ENCODE data around the gene AP3M1.
"Not testable (repeated sequence)": the region's sequence is repeated elsewhere in the genome, so short reads cannot be mapped to it uniquely, and the experiment has no call there.

Gene AP3M1

DNA sequence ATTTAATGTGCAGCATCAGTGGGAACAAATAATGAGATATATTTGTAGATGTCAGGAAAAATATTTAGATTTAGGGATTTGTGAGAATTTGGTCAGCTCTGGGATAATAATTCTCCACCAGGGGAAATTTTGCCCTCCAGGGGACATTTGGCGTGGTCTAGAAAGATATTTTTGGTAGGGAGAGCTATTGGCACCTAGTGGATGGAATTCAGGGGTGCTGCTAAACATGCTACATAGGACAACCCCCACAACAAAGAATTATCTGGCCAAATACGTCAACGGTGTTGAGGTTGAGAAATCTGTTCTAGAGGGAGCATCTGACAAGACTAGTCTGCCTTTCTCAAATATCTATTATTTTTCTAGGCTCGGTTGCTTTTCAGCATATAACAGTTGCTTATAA lies 2.5 kb upstream of the AP3M1 start:
- Histone ChIP-seq H3K27ac (ENCODE audit: low read length) (no peak overlapping the region), H2AFZ (ENCODE audit: low read length) (no peak overlapping the region), H3K9ac (ENCODE audit: low read length) (no peak overlapping the region), H4K20me1 (ENCODE audit: insufficient read depth, low read length) (no peaks in the 10 kb centered on the region), H3K9me3 (replicated peaks; ENCODE audit: insufficient read depth, low read length) (no peaks in the 10 kb centered on the region), H3F3A (ENCODE audit: insufficient read depth, low read length) (peaks cover 24% of the 10 kb centered on the region), H3K36me3 (replicated peaks; ENCODE audit: insufficient read depth, low read length) (no peaks in the 10 kb centered on the region), H3K4me2 (ENCODE audit: low read depth, low read length) (peak overlapping the region; percentile 87), H3K4me3 (ENCODE audit: low read length) (no peak overlapping the region), H3K4me1 (ENCODE audit: low read length) (peaks cover 27% of the 10 kb centered on the region), H3K79me2 (ENCODE audit: low read length) (peaks cover 90% of the 10 kb centered on the region), H3K27me3 (replicated peaks; ENCODE audit: insufficient read depth, low read length) (no peaks in the 10 kb centered on the region), H3K9me2 (replicated peaks; ENCODE audit: insufficient read depth, low read length) (no peaks in the 10 kb centered on the region)
- TF ChIP-seq, protein P1, sequence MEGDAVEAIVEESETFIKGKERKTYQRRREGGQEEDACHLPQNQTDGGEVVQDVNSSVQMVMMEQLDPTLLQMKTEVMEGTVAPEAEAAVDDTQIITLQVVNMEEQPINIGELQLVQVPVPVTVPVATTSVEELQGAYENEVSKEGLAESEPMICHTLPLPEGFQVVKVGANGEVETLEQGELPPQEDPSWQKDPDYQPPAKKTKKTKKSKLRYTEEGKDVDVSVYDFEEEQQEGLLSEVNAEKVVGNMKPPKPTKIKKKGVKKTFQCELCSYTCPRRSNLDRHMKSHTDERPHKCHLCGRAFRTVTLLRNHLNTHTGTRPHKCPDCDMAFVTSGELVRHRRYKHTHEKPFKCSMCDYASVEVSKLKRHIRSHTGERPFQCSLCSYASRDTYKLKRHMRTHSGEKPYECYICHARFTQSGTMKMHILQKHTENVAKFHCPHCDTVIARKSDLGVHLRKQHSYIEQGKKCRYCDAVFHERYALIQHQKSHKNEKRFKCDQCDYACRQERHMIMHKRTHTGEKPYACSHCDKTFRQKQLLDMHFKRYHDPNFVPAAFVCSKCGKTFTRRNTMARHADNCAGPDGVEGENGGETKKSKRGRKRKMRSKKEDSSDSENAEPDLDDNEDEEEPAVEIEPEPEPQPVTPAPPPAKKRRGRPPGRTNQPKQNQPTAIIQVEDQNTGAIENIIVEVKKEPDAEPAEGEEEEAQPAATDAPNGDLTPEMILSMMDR (IDR thresholded peaks at IDR 0.05; ENCODE audit: low read length) = peak; percentile 23; the same call in 1 of the 2 replicates
- TF ChIP-seq EZH2phosphoT487 (IDR thresholded peaks at IDR 0.05; ENCODE audit: low read length) = no peak
- DNase-seq = no peak

DNA sequence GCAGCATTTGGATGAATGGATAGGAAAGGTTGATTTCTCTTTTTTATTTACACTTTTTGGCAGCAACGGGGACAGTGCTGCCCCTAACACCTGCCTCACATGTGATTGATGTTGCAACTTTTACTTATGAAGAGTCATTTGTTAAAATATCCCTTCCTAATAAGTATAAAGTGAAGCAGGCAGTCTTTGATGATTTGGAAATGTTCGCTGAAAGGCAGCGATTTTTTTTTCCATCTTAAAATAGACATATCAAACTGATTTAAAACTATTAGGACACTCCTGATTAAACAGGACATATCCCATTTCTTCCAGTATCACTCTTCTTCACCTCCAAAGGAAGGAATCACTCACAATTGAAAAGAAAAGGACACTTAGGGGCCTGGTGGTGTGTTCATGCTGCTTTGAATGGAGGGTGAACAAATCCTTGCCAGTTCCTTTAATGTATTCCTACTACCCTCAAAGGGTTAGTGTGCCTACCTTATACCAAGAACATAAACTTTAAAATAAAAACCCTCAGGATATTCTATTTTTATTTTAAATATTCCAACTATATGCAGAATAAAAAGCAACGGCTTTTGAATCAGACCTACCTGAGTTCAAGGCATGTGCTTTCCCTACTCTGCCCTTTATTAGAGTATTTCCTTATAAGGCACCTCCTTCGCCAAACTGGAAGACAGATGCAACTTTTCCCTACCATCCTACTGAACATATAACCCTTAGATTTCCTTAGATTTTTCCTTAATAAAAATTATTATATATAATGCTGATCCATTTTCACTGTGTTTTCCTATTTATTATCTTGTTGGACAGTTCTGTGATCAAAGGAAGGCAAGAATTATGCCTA lies 1.5 kb upstream of the AP3M1 start:
- TF ChIP-seq EZH2 (optimal IDR thresholded peaks at IDR 0.05; ENCODE audit: low read depth, low read length) (no peak), EZH2phosphoT487 (IDR thresholded peaks at IDR 0.05; ENCODE audit: low read length) (no peak)
- TF ChIP-seq, protein P1 (IDR thresholded peaks at IDR 0.05; ENCODE audit: low read length) = no peak
- H2AFZ ChIP-seq (ENCODE audit: low read length) = peak overlapping the region; percentile 48

DNA sequence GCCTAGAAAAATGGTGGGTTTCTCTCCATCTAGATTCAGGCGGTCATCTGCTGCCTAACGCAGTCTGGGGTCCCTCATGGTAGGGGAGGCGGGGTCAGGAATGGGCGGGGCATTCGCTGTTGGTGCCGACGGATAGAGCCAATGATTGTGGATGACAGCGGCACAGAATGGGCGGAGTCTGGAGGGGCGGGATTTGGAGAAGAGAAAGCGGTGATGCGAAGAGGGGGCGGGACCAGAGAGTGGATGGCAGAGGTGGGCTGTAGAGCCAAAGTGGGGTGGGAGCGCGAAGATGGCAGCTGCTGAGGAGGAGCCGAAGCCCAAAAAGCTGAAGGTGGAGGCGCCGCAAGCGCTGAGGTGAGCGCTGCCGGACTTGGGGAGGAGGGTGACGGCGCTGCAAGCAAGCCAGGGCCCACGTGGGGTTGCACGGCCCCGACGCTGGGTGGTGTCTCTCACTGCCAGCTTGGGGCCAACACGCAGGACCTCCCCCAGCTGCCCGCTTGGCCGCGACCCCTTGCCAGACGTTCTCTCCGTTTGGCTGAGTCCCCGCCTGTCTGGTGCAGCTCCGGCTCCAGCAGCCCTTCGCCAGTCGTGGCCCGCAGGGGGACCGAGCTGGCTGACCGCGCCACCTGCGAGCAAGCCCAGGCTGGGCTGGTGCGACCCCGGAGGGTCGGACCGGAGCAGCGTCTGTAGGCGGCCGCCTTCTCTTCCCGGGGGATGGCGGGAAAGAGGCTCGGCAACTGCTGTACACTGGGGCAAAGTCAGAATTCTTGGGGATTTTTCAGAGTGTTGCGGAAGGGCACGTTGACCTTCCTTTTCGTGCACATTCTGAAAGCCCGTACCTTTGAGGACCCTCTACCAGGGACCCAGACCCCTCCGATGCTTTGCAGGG lies 606 bp upstream of the AP3M1 start, which contains the start of gene ADK:
ADK (plus strand) TSS at position 232 of the 889 bp plus-strand sequence; CDS start at position 290, 58 bp downstream.
- Histone ChIP-seq H3F3A (ENCODE audit: insufficient read depth, low read length) (peaks cover 15% of the 10 kb centered on the region), H3K27ac (ENCODE audit: low read length) (peak within 1 kb of the TSS; percentile 86), H3K4me2 (ENCODE audit: low read depth, low read length) (peak within 1 kb of the TSS; percentile 87), H3K27me3 (replicated peaks; ENCODE audit: insufficient read depth, low read length) (no peaks in the 10 kb centered on the region), H2AFZ (ENCODE audit: low read length) (peak within 1 kb of the TSS; percentile 48), H3K9ac (ENCODE audit: low read length) (peak within 1 kb of the TSS; percentile 92), H3K9me3 (replicated peaks; ENCODE audit: insufficient read depth, low read length) (no peaks in the 10 kb centered on the region), H4K20me1 (ENCODE audit: insufficient read depth, low read length) (no peaks in the 10 kb centered on the region), H3K4me1 (ENCODE audit: low read length) (peaks cover 16% of the 10 kb centered on the region), H3K9me2 (replicated peaks; ENCODE audit: insufficient read depth, low read length) (no peaks in the 10 kb centered on the region), H3K36me3 (replicated peaks; ENCODE audit: insufficient read depth, low read length) (no peaks in the 10 kb centered on the region), H3K4me3 (ENCODE audit: low read length) (peak within 1 kb of the TSS; percentile 75), H3K79me2 (ENCODE audit: low read length) (peaks cover 93% of the 10 kb centered on the region)
- DNase-seq = peak; percentile 99
- TF ChIP-seq, protein P1 (IDR thresholded peaks at IDR 0.05; ENCODE audit: low read length) = peak; percentile 48; the same call in 1 of the 2 replicates
- TF ChIP-seq EZH2 (optimal IDR thresholded peaks at IDR 0.05; ENCODE audit: low read depth, low read length) (no peak), EZH2phosphoT487 (IDR thresholded peaks at IDR 0.05; ENCODE audit: low read length) (no peak)

More for the DNA sequence above, 1.5 kb upstream of the AP3M1 start:
- H4K20me1 ChIP-seq (ENCODE audit: insufficient read depth, low read length) = no peaks in the 10 kb centered on the region
- no peaks in the 10 kb centered on the region for H3K36me3 ChIP-seq (replicated peaks; ENCODE audit: insufficient read depth, low read length)
- peak overlapping the region; percentile 92 for H3K9ac ChIP-seq (ENCODE audit: low read length)
- DNase-seq = no peak
- peak overlapping the region; percentile 87 for H3K4me2 ChIP-seq (ENCODE audit: low read depth, low read length)
- H3K9me2 ChIP-seq (replicated peaks; ENCODE audit: insufficient read depth, low read length) = no peaks in the 10 kb centered on the region
- no peaks in the 10 kb centered on the region for H3K27me3 ChIP-seq (replicated peaks; ENCODE audit: insufficient read depth, low read length)
- H3K4me1 ChIP-seq (ENCODE audit: low read length) = peaks cover 23% of the 10 kb centered on the region
- H3K4me3 ChIP-seq (ENCODE audit: low read length) = peak overlapping the region; percentile 75
- H3K27ac ChIP-seq (ENCODE audit: low read length) = peak overlapping the region; percentile 86; the same call in 1 of the 2 replicates
- no peaks in the 10 kb centered on the region for H3K9me3 ChIP-seq (replicated peaks; ENCODE audit: insufficient read depth, low read length)
- peaks cover 23% of the 10 kb centered on the region for H3F3A ChIP-seq (ENCODE audit: insufficient read depth, low read length)
- H3K79me2 ChIP-seq (ENCODE audit: low read length) = peaks cover 91% of the 10 kb centered on the region

DNA sequence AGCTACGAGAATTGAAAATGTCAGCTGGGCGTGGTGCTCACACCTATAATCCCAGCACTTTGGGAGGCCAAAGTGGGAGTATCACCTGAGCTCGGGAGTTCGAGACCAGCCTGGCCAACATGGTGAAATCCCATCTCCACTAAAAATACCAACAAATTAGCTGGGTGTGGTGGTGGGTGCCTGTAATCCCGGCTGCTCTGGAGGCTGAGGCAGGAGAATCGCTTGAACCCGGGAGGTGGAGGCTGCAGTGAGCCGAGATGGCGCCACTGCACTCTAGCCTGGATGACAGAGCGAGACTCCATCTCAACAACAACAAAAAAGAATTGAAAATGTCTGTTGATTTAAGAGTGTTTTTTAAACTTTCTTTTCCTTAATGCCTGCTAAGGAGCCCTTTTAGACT lies 3.6 kb downstream of the AP3M1 start:
- not testable (repeated sequence) for H4K20me1 ChIP-seq (ENCODE audit: insufficient read depth, low read length); H2AFZ ChIP-seq (ENCODE audit: low read length); H3K27me3 ChIP-seq (replicated peaks; ENCODE audit: insufficient read depth, low read length)

More for the DNA sequence above, 3.6 kb downstream of the AP3M1 start:
- not testable (repeated sequence) for H3K4me1 ChIP-seq (ENCODE audit: low read length); H3K9ac ChIP-seq (ENCODE audit: low read length); H3K4me3 ChIP-seq (ENCODE audit: low read length); H3K9me2 ChIP-seq (replicated peaks; ENCODE audit: insufficient read depth, low read length); H3K9me3 ChIP-seq (replicated peaks; ENCODE audit: insufficient read depth, low read length); DNase-seq; H3K27ac ChIP-seq (ENCODE audit: low read length); H3K4me2 ChIP-seq (ENCODE audit: low read depth, low read length); H3K36me3 ChIP-seq (replicated peaks; ENCODE audit: insufficient read depth, low read length)
- Histone ChIP-seq H3F3A (ENCODE audit: insufficient read depth, low read length) (peaks cover 10% of the 10 kb centered on the region; the same call in 1 of the 2 replicates), H3K79me2 (ENCODE audit: low read length) (peaks cover 91% of the 10 kb centered on the region)

All from MM.1S (cell line).